GM23338 (cell line): ENCODE results near the gene CDHR2. TPM values are rescaled to one million over a fixed set of nuclear protein-coding genes. Genes with fewer than 3 reads are reported as not detected.
"Not testable (repeated sequence)": the region's sequence is repeated elsewhere in the genome, so short reads cannot be mapped to it uniquely, and the experiment has no call there.

Source experiments
- ATAC-seq: fragments of 200-7000 bp; cut with Tn5 transposase; 3 replicates; pipeline ENCODE4 v1.9.1; 2020
- DNase-seq: peaks from one replicate; pipeline ENCODE4 v3.0.0-alpha.2; 2015; ENCODE audit warnings: low spot score
- H2AFZ ChIP-seq: fragments of 200-600 bp; sonication (generic); 2 replicates; pipeline ENCODE4 v1.8.0; 2016; ENCODE audit warnings: antibody characterized with exemption, mild to moderate bottlenecking, moderate library complexity
- H3F3A ChIP-seq: fragments of 200-600 bp; sonication (generic); replicated peaks from 2 replicates; pipeline ENCODE4 v1.8.0; 2017; ENCODE audit warnings: antibody characterized with exemption, mixed run types, low read depth
- H3K27ac ChIP-seq: fragments of 200-600 bp; sonication (generic); 2 replicates; pipeline ENCODE4 v1.6.1; 2016; ENCODE audit warnings: low read depth
- H3K27me3 ChIP-seq: fragments of 200-600 bp; sonication (generic); 2 replicates; pipeline ENCODE4 v1.8.0; 2016; ENCODE audit warnings: mild to moderate bottlenecking, mixed run types, moderate library complexity; ENCODE audit not compliant: insufficient read depth
- H3K36me3 ChIP-seq: fragments of 200-600 bp; sonication (generic); 2 replicates; pipeline ENCODE4 v1.8.0; 2016; ENCODE audit warnings: mild to moderate bottlenecking; ENCODE audit not compliant: insufficient read depth
- H3K4me1 ChIP-seq: fragments of 200-600 bp; sonication (generic); 2 replicates; pipeline ENCODE4 v1.8.0; 2016; ENCODE audit warnings: mild to moderate bottlenecking, moderate library complexity; ENCODE audit not compliant: insufficient read depth
- H3K4me2 ChIP-seq: fragments of 200-600 bp; sonication (generic); 2 replicates; pipeline ENCODE4 v1.7.1; 2017; ENCODE audit warnings: mixed run types
- H3K4me3 ChIP-seq: fragments of 200-600 bp; sonication (generic); 2 replicates; pipeline ENCODE4 v1.6.1; 2016; ENCODE audit warnings: mixed run types
- H3K79me2 ChIP-seq: fragments of 200-600 bp; sonication (generic); replicated peaks from 2 replicates; pipeline ENCODE4 v1.8.0; 2017; ENCODE audit warnings: mild to moderate bottlenecking; ENCODE audit not compliant: insufficient read depth
- H3K9me2 ChIP-seq: fragments of 200-600 bp; sonication (generic); 2 replicates; pipeline ENCODE4 v1.8.0; 2017; ENCODE audit not compliant: insufficient read depth
- H4K20me1 ChIP-seq: fragments of 200-600 bp; sonication (generic); replicated peaks from 2 replicates; pipeline ENCODE4 v1.8.0; 2017; ENCODE audit warnings: mild to moderate bottlenecking; ENCODE audit not compliant: insufficient read depth
- H3K27ac Mint-ChIP-seq: 2 replicates; pipeline ENCODE4 v1.8.0; 2020; ENCODE audit warnings: inconsistent platforms, mild to moderate bottlenecking, moderate library complexity, mixed read lengths
- H3K27me3 Mint-ChIP-seq: 3 replicates; pipeline ENCODE4 v1.8.0; 2022; ENCODE audit warnings: low read depth, mild to moderate bottlenecking, moderate library complexity, mixed read lengths, inconsistent platforms; ENCODE audit not compliant: insufficient read depth, poor library complexity
- H3K36me3 Mint-ChIP-seq: 3 replicates; pipeline ENCODE4 v1.8.0; 2021; ENCODE audit warnings: low read depth, mild to moderate bottlenecking, inconsistent platforms, moderate library complexity, mixed read lengths
- H3K4me1 Mint-ChIP-seq: 3 replicates; pipeline ENCODE4 v1.8.0; 2020; ENCODE audit warnings: mild to moderate bottlenecking, inconsistent platforms, mixed read lengths
- H3K4me3 Mint-ChIP-seq: 3 replicates; pipeline ENCODE4 v1.8.0; 2021; ENCODE audit warnings: moderate library complexity, mild to moderate bottlenecking, inconsistent platforms, mixed read lengths
- H3K9me3 Mint-ChIP-seq: 3 replicates; pipeline ENCODE4 v1.8.0; 2020; ENCODE audit warnings: moderate library complexity, mild to moderate bottlenecking, inconsistent platforms, mixed read lengths
- CREB1 ChIP-seq: fragments of 250-450 bp; sonication (Bioruptor Pico); IDR thresholded peaks from 2 replicates; pipeline ENCODE4 v1.5.0; 2020; ENCODE audit warnings: low read depth, mild to moderate bottlenecking, moderate library complexity
- CTCF ChIP-seq, 2 experiments: fragments of 200-600 bp in 1 of 2; sonication (generic) in 1 of 2; conservative IDR thresholded peaks; 2 replicates each; pipeline versions ENCODE4 v1.5.1 to v1.6.1; 2016 to 2017; ENCODE audit warnings: antibody characterized with exemption in 2 of 2, low read depth in 2 of 2, mild to moderate bottlenecking in 2 of 2, moderate library complexity in 1 of 2
- ETS1 ChIP-seq: IDR thresholded peaks from 2 replicates; pipeline ENCODE4 v1.6.1; 2016; ENCODE audit warnings: antibody characterized with exemption
- EZH2 ChIP-seq: fragments of 200-600 bp; sonication (generic); IDR thresholded peaks from one replicate; pipeline ENCODE4 v1.8.0; 2017; ENCODE audit warnings: antibody characterized with exemption, mild to moderate bottlenecking, low read depth; ENCODE audit not compliant: unreplicated experiment
- EZH2phosphoT487 ChIP-seq: fragments of 200-600 bp; sonication (generic); IDR thresholded peaks from one replicate; pipeline ENCODE4 v1.8.1; 2018; ENCODE audit warnings: antibody characterized with exemption; ENCODE audit not compliant: unreplicated experiment
- JUNB ChIP-seq: IDR thresholded peaks from one replicate; pipeline ENCODE4 v1.6.1; 2016; ENCODE audit warnings: antibody characterized with exemption; ENCODE audit not compliant: unreplicated experiment
- NANOG ChIP-seq: IDR thresholded peaks from 2 replicates; pipeline ENCODE4 v1.6.1; 2016; ENCODE audit warnings: antibody characterized with exemption, borderline replicate concordance
- POLR2AphosphoS5 ChIP-seq: IDR thresholded peaks from 2 replicates; pipeline ENCODE4 v1.6.1; 2016; ENCODE audit warnings: antibody characterized with exemption, low read depth
- STAT1 ChIP-seq: IDR thresholded peaks from one replicate; pipeline ENCODE4 v1.6.1; 2016; ENCODE audit warnings: antibody characterized with exemption; ENCODE audit not compliant: unreplicated experiment
- ZNF114 ChIP-seq: fragments of 250-450 bp; sonication (Bioruptor Pico); IDR thresholded peaks from 2 replicates; pipeline ENCODE4 v1.5.0; 2020; ENCODE audit warnings: mild to moderate bottlenecking, moderate library complexity
- ZNF331 ChIP-seq: fragments of 250-450 bp; sonication (Bioruptor Pico); IDR thresholded peaks from 2 replicates; pipeline ENCODE4 v1.5.0; 2020; ENCODE audit warnings: low read depth, mild to moderate bottlenecking, moderate library complexity
- polyA plus RNA-seq: library from polyadenylated mRNA; unstranded; fragments of >200 nt; fragmentation: Nextera tagmentation; extraction: Ambion mirVana; gene quantifications from 2 replicates; pipeline ENCODE4 v1.2.1, GENCODE V29; 2016
- total RNA-seq: library from RNA; depleted of rRNA; stranded (reverse); fragments of >200 nt; shearing (Covaris generic); gene quantifications from 2 replicates; pipeline ENCODE4 v1.2.3, GENCODE V29; 2014
- TF ChIP-seq, protein P1 (sequence below): IDR thresholded peaks from one replicate; pipeline ENCODE4 v1.6.1; 2018; ENCODE audit warnings: antibody characterized with exemption; ENCODE audit not compliant: unreplicated experiment

Gene CDHR2
- total and polyA plus RNA-seq, 2 experiments from 2014 or later = not detected

- H2AFZ ChIP-seq = not testable (repeated sequence)
These were observed 1.8 kb downstream of the CDHR2 start for GRCh38 chr5:176550937-176551336.

DNA sequence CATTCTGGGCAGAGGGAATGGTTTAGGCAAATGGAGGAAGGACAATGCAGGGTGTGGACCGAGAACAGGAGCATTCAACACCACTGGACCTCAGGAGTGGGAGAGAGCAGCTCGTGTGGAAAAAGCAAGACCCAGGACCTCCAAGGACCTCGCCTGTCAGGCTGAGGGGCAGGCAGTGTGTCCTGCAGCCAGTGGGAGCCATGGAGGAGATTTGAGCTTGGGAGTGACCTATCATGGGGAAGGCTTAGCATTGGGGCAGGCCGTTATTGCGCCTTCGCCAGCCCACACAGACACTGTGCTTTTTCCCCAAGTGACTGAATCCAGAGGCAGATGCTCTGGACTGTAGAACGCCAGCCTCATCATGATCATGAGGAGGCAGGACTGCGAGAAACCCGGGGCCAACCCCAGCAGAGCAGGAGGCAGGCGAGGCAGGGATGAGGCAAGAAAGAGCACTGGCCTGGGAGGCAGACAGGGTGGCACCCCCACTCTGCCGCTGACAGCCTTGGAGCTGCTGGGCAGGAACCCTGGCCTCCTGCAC lies 3.3 kb downstream of the CDHR2 start:
- H3K27ac Mint-ChIP-seq = no peak overlapping the region
- H3K36me3 Mint-ChIP-seq = no peaks in the 10 kb centered on the region
- no peak overlapping the region; the same call in 2 of the 3 replicates for H3K4me3 Mint-ChIP-seq
- TF ChIP-seq EZH2phosphoT487 (no peak), NANOG (no peak), ETS1 (no peak), ZNF114 (CRISPR knock-in tag) (no peak), CREB1 (CRISPR knock-in tag) (no peak), CTCF (conservative IDR thresholded peaks at IDR 0.05; ENCODE audit: low read depth in 2 of 2) (no peak), POLR2AphosphoS5 (no peak), JUNB (no peak), STAT1 (no peak), EZH2 (no peak), ZNF331 (CRISPR knock-in tag) (no peak)
- TF ChIP-seq, protein P1, sequence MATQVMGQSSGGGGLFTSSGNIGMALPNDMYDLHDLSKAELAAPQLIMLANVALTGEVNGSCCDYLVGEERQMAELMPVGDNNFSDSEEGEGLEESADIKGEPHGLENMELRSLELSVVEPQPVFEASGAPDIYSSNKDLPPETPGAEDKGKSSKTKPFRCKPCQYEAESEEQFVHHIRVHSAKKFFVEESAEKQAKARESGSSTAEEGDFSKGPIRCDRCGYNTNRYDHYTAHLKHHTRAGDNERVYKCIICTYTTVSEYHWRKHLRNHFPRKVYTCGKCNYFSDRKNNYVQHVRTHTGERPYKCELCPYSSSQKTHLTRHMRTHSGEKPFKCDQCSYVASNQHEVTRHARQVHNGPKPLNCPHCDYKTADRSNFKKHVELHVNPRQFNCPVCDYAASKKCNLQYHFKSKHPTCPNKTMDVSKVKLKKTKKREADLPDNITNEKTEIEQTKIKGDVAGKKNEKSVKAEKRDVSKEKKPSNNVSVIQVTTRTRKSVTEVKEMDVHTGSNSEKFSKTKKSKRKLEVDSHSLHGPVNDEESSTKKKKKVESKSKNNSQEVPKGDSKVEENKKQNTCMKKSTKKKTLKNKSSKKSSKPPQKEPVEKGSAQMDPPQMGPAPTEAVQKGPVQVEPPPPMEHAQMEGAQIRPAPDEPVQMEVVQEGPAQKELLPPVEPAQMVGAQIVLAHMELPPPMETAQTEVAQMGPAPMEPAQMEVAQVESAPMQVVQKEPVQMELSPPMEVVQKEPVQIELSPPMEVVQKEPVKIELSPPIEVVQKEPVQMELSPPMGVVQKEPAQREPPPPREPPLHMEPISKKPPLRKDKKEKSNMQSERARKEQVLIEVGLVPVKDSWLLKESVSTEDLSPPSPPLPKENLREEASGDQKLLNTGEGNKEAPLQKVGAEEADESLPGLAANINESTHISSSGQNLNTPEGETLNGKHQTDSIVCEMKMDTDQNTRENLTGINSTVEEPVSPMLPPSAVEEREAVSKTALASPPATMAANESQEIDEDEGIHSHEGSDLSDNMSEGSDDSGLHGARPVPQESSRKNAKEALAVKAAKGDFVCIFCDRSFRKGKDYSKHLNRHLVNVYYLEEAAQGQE = no peak

More at GRCh38 chr5:176550937-176551336, 1.8 kb downstream of the CDHR2 start:
- not testable (repeated sequence) for H3K4me1 ChIP-seq, H3K79me2 ChIP-seq, H3K4me3 ChIP-seq, H3K36me3 ChIP-seq, H3K27me3 ChIP-seq, H3K9me2 ChIP-seq, H3K36me3 Mint-ChIP-seq, DNase-seq, H3K27me3 Mint-ChIP-seq, H3F3A ChIP-seq, H3K27ac Mint-ChIP-seq, H3K9me3 Mint-ChIP-seq, ATAC-seq, H3K4me2 ChIP-seq, H4K20me1 ChIP-seq, H3K4me3 Mint-ChIP-seq, H3K27ac ChIP-seq
- H3K4me1 Mint-ChIP-seq = peaks cover 14% of the 10 kb centered on the region

More for the DNA sequence above, 3.3 kb downstream of the CDHR2 start:
- Histone ChIP-seq H4K20me1 (no peaks in the 10 kb centered on the region), H3K4me1 (no peaks in the 10 kb centered on the region), H3K27me3 (no peaks in the 10 kb centered on the region), H3K36me3 (no peaks in the 10 kb centered on the region), H2AFZ (no peak overlapping the region), H3F3A (no peaks in the 10 kb centered on the region), H3K4me3 (no peak overlapping the region), H3K27ac (no peak overlapping the region), H3K4me2 (no peak overlapping the region), H3K9me2 (no peaks in the 10 kb centered on the region), H3K79me2 (no peaks in the 10 kb centered on the region)
- Mint-ChIP-seq H3K9me3 (no peaks in the 10 kb centered on the region), H3K4me1 (peaks cover 14% of the 10 kb centered on the region), H3K27me3 (peaks cover 8% of the 10 kb centered on the region)
- DNase-seq = no peak
- no peak for ATAC-seq
